Measurements from ENCODE around the gene SGF29.

- TF ChIP-seq POLR2A (IDR thresholded peaks at IDR 0.05) (no peak), CTCF (IDR thresholded peaks at IDR 0.05) (no peak)
Observed at GRCh38 chr16:28563218-28563617, 9.5 kb downstream of the SGF29 start.

All from ovary (tissue), 3 donors.